Head of caudate nucleus (tissue), 42 donors: ENCODE measurements around the gene TNS3.
"Not testable (repeated sequence)": the region's sequence is repeated elsewhere in the genome, so short reads cannot be mapped to it uniquely, and the experiment has no call there.

Experiments used
- DNase-seq, 42 donors: peaks; one replicate each; pipeline versions ENCODE4 v3.0.0 to v3.0.0-alpha.2; 2020 to 2021; ENCODE audit warnings: mixed read lengths in 7 of 42
- intact Hi-C: fragments of 100-400 bp; cut with DNase I; formaldehyde crosslinking; loops from one replicate; pipeline ENCODE4 v1.15.0; 2022

Gene TNS3

GRCh38 chr7:47549397-47549796 lies 32.5 kb downstream of the TNS3 start:
- no peak for DNase-seq
- intact Hi-C loops: no loop called here

- intact Hi-C loops: no loop called here
- DNase-seq: no peak
Measured at GRCh38 chr7:47548546-47548945, 33.4 kb downstream of the TNS3 start.

- intact Hi-C loops: no loop called here
- no peak for DNase-seq
Measured at GRCh38 chr7:47546733-47547494, 35.0 kb downstream of the TNS3 start.

GRCh38 chr7:47546171-47546570 lies 35.7 kb downstream of the TNS3 start:
- no peak for DNase-seq
- intact Hi-C loops: no loop called here

GRCh38 chr7:47544416-47544815 lies 37.5 kb downstream of the TNS3 start:
- intact Hi-C loops: no loop called here
- DNase-seq: no peak

GRCh38 chr7:47543714-47544113 lies 38.2 kb downstream of the TNS3 start:
- no peak for DNase-seq
- intact Hi-C loops: no loop called here

GRCh38 chr7:47543056-47543455 lies 38.9 kb downstream of the TNS3 start:
- DNase-seq: no peak
- intact Hi-C loops: no loop called here

- DNase-seq: no peak
- intact Hi-C loops: no loop called here
Measured at GRCh38 chr7:47542051-47542450, 39.9 kb downstream of the TNS3 start.

- intact Hi-C loops, DNase-seq: not testable (repeated sequence)
Measured at GRCh38 chr7:47541485-47541884, 40.4 kb downstream of the TNS3 start.

GRCh38 chr7:47540387-47541350 lies 41.2 kb downstream of the TNS3 start:
- intact Hi-C loops: no loop called here
- no peak for DNase-seq

GRCh38 chr7:47540053-47540386 lies 41.9 kb downstream of the TNS3 start:
- no peak for DNase-seq
- intact Hi-C loops: no loop called here

- intact Hi-C loops: no loop called here
- DNase-seq: no peak
Measured at GRCh38 chr7:47539398-47540052, 42.4 kb downstream of the TNS3 start.

- DNase-seq: no peak
- intact Hi-C loops: no loop called here
Measured at GRCh38 chr7:47538846-47539311, 43.0 kb downstream of the TNS3 start.

- DNase-seq: no peak
- intact Hi-C loops: no loop called here
Measured at GRCh38 chr7:47537716-47538675, 43.9 kb downstream of the TNS3 start.

GRCh38 chr7:47536661-47537611 lies 45.0 kb downstream of the TNS3 start:
- peak; percentile 12 to 83 (median 59) for DNase-seq
- intact Hi-C loops: no loop called here

GRCh38 chr7:47535704-47536628 lies 45.9 kb downstream of the TNS3 start:
- DNase-seq: no peak
- intact Hi-C loops: no loop called here
